Measurements from ENCODE around the gene MORC1.

DNA sequence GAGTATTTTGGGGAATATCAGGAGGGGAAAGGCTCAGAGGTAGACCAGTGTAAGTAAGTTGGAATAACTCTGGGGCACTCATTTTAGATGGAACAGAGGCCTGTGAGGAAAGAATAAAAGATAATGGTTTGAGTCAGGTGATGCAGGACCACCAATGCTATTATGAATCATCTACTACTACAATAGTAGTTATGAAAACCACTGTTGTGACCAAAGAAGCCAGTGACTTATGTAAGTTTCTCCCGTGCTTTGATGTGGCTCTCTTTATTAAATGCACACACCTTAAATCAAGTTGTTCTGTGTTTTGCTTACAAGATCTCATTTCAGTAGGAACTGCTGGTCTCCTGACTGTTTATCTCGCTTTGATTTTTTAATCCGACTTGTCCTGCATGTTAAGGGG is 151.2 kb downstream of the MORC1 start:
- TF ChIP-seq CTCF (IDR thresholded peaks at IDR 0.05 in 4 of 5, conservative IDR thresholded peaks at IDR 0.05 in 1 of 5) (no peak), POLR2A (IDR thresholded peaks at IDR 0.05) (no peak)

Measured in gastrocnemius medialis (tissue), 4 donors.